HuH-7.5 (cell line): ENCODE results near the gene ZBED4.
"Not testable (repeated sequence)": the region's sequence is repeated elsewhere in the genome, so short reads cannot be mapped to it uniquely, and the experiment has no call there.

Source experiments
- DNase-seq: peaks from one replicate; pipeline ENCODE4 v3.0.0; 2011; ENCODE audit warnings: low spot score

Gene ZBED4

GRCh38 chr22:49852898-49853894 is at the start of gene ZBED4:
TSS of gene ZBED4 (plus strand) at chr22:49853844. CDS start at chr22:49883663, 29,819 bp downstream.
- peak; percentile 99 for DNase-seq

GRCh38 chr22:49807129-49807528 is 46.5 kb upstream of the ZBED4 start:
- DNase-seq, result no peak

- DNase-seq, result no peak
These were observed 45.6 kb upstream of the ZBED4 start for GRCh38 chr22:49807780-49808708.

GRCh38 chr22:49810363-49811019 is 43.2 kb upstream of the ZBED4 start:
- DNase-seq, result no peak

- no peak for DNase-seq
These were observed 42.4 kb upstream of the ZBED4 start for GRCh38 chr22:49811020-49811791.

GRCh38 chr22:49812838-49813237 is 40.8 kb upstream of the ZBED4 start:
- DNase-seq, result no peak

- no peak for DNase-seq
These were observed 39.4 kb upstream of the ZBED4 start for GRCh38 chr22:49814164-49814686.

GRCh38 chr22:49814856-49815255 is 38.8 kb upstream of the ZBED4 start:
- no peak for DNase-seq

GRCh38 chr22:49815641-49816091 is 38.0 kb upstream of the ZBED4 start:
- DNase-seq, result no peak

- no peak for DNase-seq
These were observed 36.3 kb upstream of the ZBED4 start for GRCh38 chr22:49817359-49817758.

GRCh38 chr22:49820984-49821383 is 32.7 kb upstream of the ZBED4 start:
- no peak for DNase-seq

- not testable (repeated sequence) for DNase-seq
These were observed 31.9 kb upstream of the ZBED4 start for GRCh38 chr22:49821741-49822140.

- DNase-seq, result no peak
These were observed 30.2 kb upstream of the ZBED4 start for GRCh38 chr22:49823289-49824045.

- no peak for DNase-seq
These were observed 29.3 kb upstream of the ZBED4 start for GRCh38 chr22:49824185-49824925.

GRCh38 chr22:49824936-49825335 is 28.7 kb upstream of the ZBED4 start:
- DNase-seq, result no peak

- DNase-seq, result no peak
These were observed 28.2 kb upstream of the ZBED4 start for GRCh38 chr22:49825436-49825835.

- no peak for DNase-seq
These were observed 27.6 kb upstream of the ZBED4 start for GRCh38 chr22:49825944-49826602.

GRCh38 chr22:49826603-49827270 is 26.9 kb upstream of the ZBED4 start:
- DNase-seq, result no peak
